ENCODE measurements around the gene CANT1. TPM values are rescaled to one million over a fixed set of nuclear protein-coding genes. Genes with fewer than 3 reads are reported as not detected.
A peak's percentile ranks its signal among the peaks of the same experiment; 100 is the strongest.

Gene CANT1
- total and polyA plus RNA-seq, 2 of the 13 experiments (the other 11 are each of a cell fraction or from before 2014, with no cell fraction given): 34.1 to 42.1 TPM

- Histone ChIP-seq H3K36me3 (replicated peaks in 1 of 2; ENCODE audit: control insufficient read depth in 1 of 2, insufficient read depth in 2 of 2, low read length in 2 of 2) (peaks cover 16 to 34% of the 10 kb centered on the region in 2 experiments; a peak in 4 of 5 replicates), H2AFZ (ENCODE audit: low read length) (no peak overlapping the region), H3K9me3 (ENCODE audit: low read length) (no peaks in the 10 kb centered on the region), H3K9ac (ENCODE audit: insufficient read depth, low read depth, low read length) (no peak overlapping the region), H3K4me2 (ENCODE audit: low read depth, low read length) (no peak overlapping the region), H4K20me1 (ENCODE audit: insufficient read depth, low read length) (no peaks in the 10 kb centered on the region), H3K4me1 (ENCODE audit: insufficient read depth, low read length) (peaks cover 44% of the 10 kb centered on the region), H3K27me3 (ENCODE audit: control insufficient read depth in 1 of 2, insufficient read depth in 2 of 2, low read length in 2 of 2) (no peaks in the 10 kb centered on the region), H3K79me2 (ENCODE audit: insufficient read depth, low read length) (peaks cover 55% of the 10 kb centered on the region), H3K4me3 (replicated peaks in 1 of 3; ENCODE audit: insufficient read depth in 1 of 3, low read depth in 2 of 3, low read length in 3 of 3) (no peak overlapping the region), H3K27ac (ENCODE audit: extremely low read length, insufficient read depth, low read length) (no peak overlapping the region)
- in situ Hi-C loops (cut with HindIII; ENCODE audit: extremely low pct_ligation_motif_present, low pct_unique_long_range_greater_than_20kb) (no loop called here), intact Hi-C loops (cut with micrococcal nuclease; ENCODE audit: unreplicated experiment) (no loop called here)
- DNase-seq (ENCODE audit: low spot score) (no peak), FAIRE-seq (no peak), ATAC-seq (peak; percentile 17)
- 82% methylated on average over 19 of the region's 20 CpGs for WGBS (ENCODE audit: low lambda C conversion rate)
- CTCF ChIA-PET (ENCODE audit: low intra/inter-chr PET ratio, low total read pairs): no interaction called here
- POLR2A ChIA-PET: interaction anchor here (0.6 to 1.0 kb wide), 4 partner anchors 22 to 747 kb away, joined by 3 to 6 read pairs (median 4); no protein-coding TSS in a partner anchor
- BruUV-seq (replicated peaks): no TSS peak
- TF ChIP-seq FOXA3 (CRISPR knock-in tag; IDR thresholded peaks at IDR 0.05) (no peak), HMGA1 (CRISPR knock-in tag; conservative IDR thresholded peaks at IDR 0.05) (no peak), ZNF605 (CRISPR knock-in tag; IDR thresholded peaks at IDR 0.05) (no peak), DZIP1 (CRISPR knock-in tag; IDR thresholded peaks at IDR 0.05) (no peak)
Observed at GRCh38 chr17:79002796-79003593, 6.6 kb downstream of the CANT1 start.

GRCh38 chr17:79002291-79002690 lies 7.3 kb downstream of the CANT1 start:
- H3K27ac ChIP-seq (ENCODE audit: extremely low read length, insufficient read depth, low read length): no peak overlapping the region
- no peak for TF ChIP-seq ZNF850 (CRISPR knock-in tag; conservative IDR thresholded peaks at IDR 0.05)
- TF ChIP-seq EHMT2 (IDR thresholded peaks at IDR 0.05; ENCODE audit: borderline replicate concordance, low read depth, low read length): no peak
- TF ChIP-seq SALL1 (CRISPR knock-in tag; IDR thresholded peaks at IDR 0.05): no peak
- in situ Hi-C loops (cut with HindIII; ENCODE audit: extremely low pct_ligation_motif_present, low pct_unique_long_range_greater_than_20kb) (no loop called here), intact Hi-C loops (cut with micrococcal nuclease; ENCODE audit: unreplicated experiment) (no loop called here)
- no peak overlapping the region for H3K4me2 ChIP-seq (ENCODE audit: low read depth, low read length)
- ATAC-seq (no peak), FAIRE-seq (no peak), DNase-seq (ENCODE audit: low spot score) (no peak)
- no peaks in the 10 kb centered on the region; the same call in 1 of the 2 replicates for H4K20me1 ChIP-seq (ENCODE audit: insufficient read depth, low read length)
- no peak overlapping the region for H3K9ac ChIP-seq (ENCODE audit: insufficient read depth, low read depth, low read length)
- WGBS (ENCODE audit: low lambda C conversion rate): 97% methylated on average over 11 of the region's 14 CpGs
- no peak overlapping the region for H2AFZ ChIP-seq (ENCODE audit: low read length)
- H3K4me1 ChIP-seq (ENCODE audit: insufficient read depth, low read length): peaks cover 37% of the 10 kb centered on the region
- H3K4me3 ChIP-seq (replicated peaks in 1 of 3; ENCODE audit: insufficient read depth in 1 of 3, low read depth in 2 of 3, low read length in 3 of 3): no peak overlapping the region
- CTCF ChIA-PET (ENCODE audit: low intra/inter-chr PET ratio, low total read pairs): no interaction called here
- H3K36me3 ChIP-seq (replicated peaks in 1 of 2; ENCODE audit: control insufficient read depth in 1 of 2, insufficient read depth in 2 of 2, low read length in 2 of 2): peaks cover 18 to 37% of the 10 kb centered on the region in 2 experiments
- no TSS peak for BruUV-seq (replicated peaks)
- no peaks in the 10 kb centered on the region for H3K9me3 ChIP-seq (ENCODE audit: low read length)
- H3K27me3 ChIP-seq (ENCODE audit: control insufficient read depth in 1 of 2, insufficient read depth in 2 of 2, low read length in 2 of 2): no peaks in the 10 kb centered on the region
- peaks cover 51% of the 10 kb centered on the region for H3K79me2 ChIP-seq (ENCODE audit: insufficient read depth, low read length)
- POLR2A ChIA-PET: no interaction called here
